AG04450 (cell line): Measurements from ENCODE around the gene TICAM2. TPM values are rescaled to one million over a fixed set of nuclear protein-coding genes. Genes with fewer than 3 reads are reported as not detected.

Source experiments
- CTCF ChIA-PET: fragments of 300-600, 350-600 bp; formaldehyde crosslinking; extraction: SDS; loops from one replicate; lab custom pipeline; 2022; ENCODE audit warnings: antibody characterized with exemption, inconsistent platforms; lab: Charles Lee
- POLR2A ChIA-PET: fragments of 350-600 bp; formaldehyde crosslinking; extraction: SDS; loops from one replicate; lab custom pipeline; 2021; ENCODE audit warnings: antibody characterized with exemption, inconsistent platforms; lab: Yijun Ruan, JAX
- DNase-seq: peaks from one replicate; pipeline ENCODE4 v3.0.0-alpha.2; 2011; ENCODE audit warnings: low read depth, low spot score
- H3K27ac ChIP-seq: one replicate; pipeline ENCODE4 v1.5.1; 2012; ENCODE audit warnings: low read depth, low read length, control low read depth
- H3K27me3 ChIP-seq: one replicate; pipeline ENCODE4 v1.6.0; 2012; ENCODE audit warnings: low read length; ENCODE audit not compliant: control insufficient read depth, insufficient read depth
- H3K4me3 ChIP-seq: 2 replicates; pipeline ENCODE4 v1.5.1; 2011; ENCODE audit warnings: mild to moderate bottlenecking, low read depth, low read length, control low read depth
- H3K9me3 ChIP-seq: 2 replicates; pipeline ENCODE4 v1.5.1; 2012; ENCODE audit warnings: low read length; ENCODE audit not compliant: control insufficient read depth, insufficient read depth
- CTCF ChIP-seq: IDR thresholded peaks from 2 replicates; pipeline ENCODE4 v1.5.1; 2011; ENCODE audit warnings: low read depth, low read length, control low read depth, inconsistent platforms
- polyA plus RNA-seq: library from polyadenylated mRNA; depleted of rRNA; stranded (reverse); fragments of >200 nt; gene quantifications from 2 replicates; pipeline ENCODE4 v1.2.3, GENCODE V29; 2011

The TICAM2 gene
- polyA plus RNA-seq, 1 experiment = 4.3 TPM

GRCh38 chr5:115641948-115642347, 39.7 kb upstream of the TICAM2 start:
- Histone ChIP-seq H3K4me3 (no peak overlapping the region), H3K9me3 (no peaks in the 10 kb centered on the region), H3K27me3 (peaks cover 6% of the 10 kb centered on the region), H3K27ac (no peak overlapping the region)
- ChIA-PET POLR2A (no interaction called here), CTCF (interaction anchor here (1.0 kb wide), 1 partner anchor 426 kb away, joined by 4 read pairs; no protein-coding TSS in a partner anchor)
- no peak for DNase-seq
- no peak for TF ChIP-seq CTCF

GRCh38 chr5:115640274-115640673, 38.0 kb upstream of the TICAM2 start:
- POLR2A ChIA-PET = interaction anchor here (0.7 kb wide), 1 partner anchor 332 kb away, joined by 4 read pairs; no protein-coding TSS in a partner anchor
- no peak overlapping the region for H3K27ac ChIP-seq
- H3K4me3 ChIP-seq = no peak overlapping the region
- no peak for DNase-seq
- TF ChIP-seq CTCF = no peak
- CTCF ChIA-PET = interaction anchor here (1.0 kb wide), 1 partner anchor 427 kb away, joined by 3 read pairs; no protein-coding TSS in a partner anchor
- peaks cover 4% of the 10 kb centered on the region for H3K27me3 ChIP-seq
- H3K9me3 ChIP-seq = no peaks in the 10 kb centered on the region

- H3K4me3 ChIP-seq = no peak overlapping the region
- peaks cover 4% of the 10 kb centered on the region for H3K27me3 ChIP-seq
- no peaks in the 10 kb centered on the region for H3K9me3 ChIP-seq
- DNase-seq = no peak
- ChIA-PET CTCF (interaction anchor here (1.0 kb wide), 1 partner anchor 428 kb away, joined by 3 read pairs; no protein-coding TSS in a partner anchor), POLR2A (interaction anchor here (0.7 kb wide), 1 partner anchor 332 kb away, joined by 4 read pairs; no protein-coding TSS in a partner anchor)
- H3K27ac ChIP-seq = no peak overlapping the region
- TF ChIP-seq CTCF = no peak
Measured at GRCh38 chr5:115639377-115639776, 37.1 kb upstream of the TICAM2 start.

GRCh38 chr5:115637507-115637906, 35.2 kb upstream of the TICAM2 start:
- CTCF ChIA-PET = interaction anchor here (0.9 to 5.1 kb wide), 3 partner anchors 9 to 431 kb away, joined by 3 to 51 read pairs (median 11); no protein-coding TSS in a partner anchor
- no peak for DNase-seq

More at GRCh38 chr5:115637507-115637906, 35.2 kb upstream of the TICAM2 start:
- H3K4me3 ChIP-seq = no peak overlapping the region
- H3K27me3 ChIP-seq = peaks cover 4% of the 10 kb centered on the region
- POLR2A ChIA-PET = interaction anchor here (0.7 kb wide), 1 partner anchor 187 kb away, joined by 3 read pairs; no protein-coding TSS in a partner anchor
- no peaks in the 10 kb centered on the region for H3K9me3 ChIP-seq
- no peak overlapping the region for H3K27ac ChIP-seq
- no peak for TF ChIP-seq CTCF
